GM12874 (cell line): Measurements from ENCODE around the gene NOL4L.

Experiments
- TF ChIP-seq, protein P1 (sequence below): IDR thresholded peaks from 2 replicates; pipeline ENCODE4 v1.5.1; 2011; ENCODE audit warnings: low read depth, mild to moderate bottlenecking, control low read depth, low read length, moderate library complexity; ENCODE audit not compliant: insufficient read depth

The NOL4L gene

DNA sequence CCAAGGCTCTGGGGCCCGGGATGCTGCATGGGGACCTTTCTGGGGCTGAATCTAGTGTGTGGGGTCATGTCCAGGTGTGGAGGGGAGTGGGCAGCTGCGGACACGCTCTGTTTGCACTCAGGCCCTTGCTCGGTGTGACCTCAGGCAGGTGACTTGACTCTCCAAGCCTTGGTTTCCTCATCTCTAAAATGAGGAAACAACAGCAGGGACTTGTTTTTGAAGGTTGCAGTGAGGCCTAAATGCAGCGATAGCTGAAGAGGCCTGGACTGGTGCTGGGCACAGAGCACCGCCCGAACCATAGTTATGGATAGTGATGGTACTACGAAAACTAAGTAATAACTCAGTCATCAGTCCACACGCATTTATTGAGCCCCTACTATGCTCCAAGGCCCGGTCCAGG is 91.8 kb downstream of the NOL4L start:
- TF ChIP-seq, protein P1, sequence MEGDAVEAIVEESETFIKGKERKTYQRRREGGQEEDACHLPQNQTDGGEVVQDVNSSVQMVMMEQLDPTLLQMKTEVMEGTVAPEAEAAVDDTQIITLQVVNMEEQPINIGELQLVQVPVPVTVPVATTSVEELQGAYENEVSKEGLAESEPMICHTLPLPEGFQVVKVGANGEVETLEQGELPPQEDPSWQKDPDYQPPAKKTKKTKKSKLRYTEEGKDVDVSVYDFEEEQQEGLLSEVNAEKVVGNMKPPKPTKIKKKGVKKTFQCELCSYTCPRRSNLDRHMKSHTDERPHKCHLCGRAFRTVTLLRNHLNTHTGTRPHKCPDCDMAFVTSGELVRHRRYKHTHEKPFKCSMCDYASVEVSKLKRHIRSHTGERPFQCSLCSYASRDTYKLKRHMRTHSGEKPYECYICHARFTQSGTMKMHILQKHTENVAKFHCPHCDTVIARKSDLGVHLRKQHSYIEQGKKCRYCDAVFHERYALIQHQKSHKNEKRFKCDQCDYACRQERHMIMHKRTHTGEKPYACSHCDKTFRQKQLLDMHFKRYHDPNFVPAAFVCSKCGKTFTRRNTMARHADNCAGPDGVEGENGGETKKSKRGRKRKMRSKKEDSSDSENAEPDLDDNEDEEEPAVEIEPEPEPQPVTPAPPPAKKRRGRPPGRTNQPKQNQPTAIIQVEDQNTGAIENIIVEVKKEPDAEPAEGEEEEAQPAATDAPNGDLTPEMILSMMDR, result no peak

- TF ChIP-seq, protein P1, result no peak
These were observed 94.0 kb downstream of the NOL4L start for GRCh38 chr20:32490942-32491763.

DNA sequence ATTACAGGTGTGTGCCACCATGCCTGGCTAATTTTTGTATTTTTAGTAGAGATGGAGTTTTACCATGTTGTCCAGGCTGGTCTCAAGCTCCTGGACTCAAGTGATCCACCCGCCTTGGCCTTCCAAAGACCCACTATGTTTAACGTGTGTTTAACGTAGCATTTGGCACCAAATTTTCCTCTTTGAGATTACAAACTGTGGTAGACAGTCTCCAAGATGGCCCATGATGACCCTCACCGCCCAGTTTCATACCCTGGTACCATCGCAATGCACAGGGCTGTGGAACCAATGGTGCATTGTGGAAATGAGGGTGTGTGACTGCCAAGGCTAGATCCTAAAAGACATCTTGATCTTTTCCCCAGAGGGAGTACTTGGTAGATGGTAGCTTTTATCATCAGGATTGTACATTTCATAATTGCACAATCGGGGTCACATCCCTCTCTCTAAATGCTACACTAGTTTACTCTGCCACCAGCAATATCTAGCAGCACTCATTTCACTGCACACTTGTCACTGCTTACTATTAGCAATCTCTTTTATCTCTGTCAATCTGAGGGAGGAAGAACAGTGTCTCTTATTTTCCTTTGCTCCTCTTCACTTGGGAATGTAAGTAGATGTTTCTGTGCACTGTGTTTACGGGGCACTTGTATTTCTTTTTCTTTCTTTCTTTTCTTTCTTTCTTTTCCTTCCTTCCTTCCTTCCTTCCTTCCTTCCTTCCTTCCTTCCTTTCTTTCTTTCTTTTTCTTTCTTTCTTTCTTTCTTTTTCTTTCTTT is 96.9 kb downstream of the NOL4L start:
- TF ChIP-seq, protein P1, result no peak

DNA sequence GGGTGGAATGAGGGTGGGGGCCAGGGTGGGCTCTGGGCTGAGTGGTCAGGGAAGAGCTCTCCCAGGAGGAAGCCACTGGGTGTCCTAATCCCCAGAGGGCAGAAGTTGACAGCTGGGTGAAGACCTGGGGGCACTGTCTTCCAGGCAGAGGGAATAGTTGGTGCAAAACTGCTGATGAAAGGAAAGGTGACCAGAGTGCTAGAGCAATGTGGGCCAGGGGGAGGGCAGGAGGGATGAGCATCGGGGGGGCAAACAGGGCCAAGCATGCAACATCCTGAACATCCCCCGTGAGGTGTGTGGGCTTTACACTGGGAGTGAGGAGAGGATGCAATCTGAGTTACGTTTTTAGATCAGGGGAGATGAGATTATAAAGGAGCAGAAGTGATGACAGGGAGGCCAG is 97.8 kb downstream of the NOL4L start:
- TF ChIP-seq, protein P1, result no peak

GRCh38 chr20:32485770-32486478 is 99.2 kb downstream of the NOL4L start:
- TF ChIP-seq, protein P1, result no peak

- TF ChIP-seq, protein P1, result peak; percentile 73
These were observed 100.0 kb downstream of the NOL4L start for GRCh38 chr20:32484958-32485769.
